Gastrocnemius medialis (tissue), 4 donors: ENCODE data around the gene ONECUT3. TPM values are rescaled to one million over a fixed set of nuclear protein-coding genes. Genes with fewer than 3 reads are reported as not detected.

Experiments
- ATAC-seq, 2 donors: fragments of 150-250 bp; one replicate each; pipeline ENCODE4 v1.9.1; 2016
- DNase-seq, 2 donors: peaks; one replicate each; pipeline ENCODE4 v3.0.0-alpha.2; 2019
- H3K27ac ChIP-seq, 4 donors: fragments of 200-600 bp; sonication (generic); 1 replicate in 1 of 4; 2 replicates in 3 of 4; pipeline ENCODE4 v1.5.1; 2016 to 2018; ENCODE audit warnings: mild to moderate bottlenecking in 2 of 4, moderate library complexity in 1 of 4
- H3K27me3 ChIP-seq, 3 donors: fragments of 200-600 bp; sonication (generic) in 2 of 3; 1 replicate in 1 of 3; 2 replicates in 2 of 3; pipeline versions ENCODE4 v1.5.1 to v1.6.0; 2016 to 2019; ENCODE audit warnings: mild to moderate bottlenecking in 1 of 3, moderate library complexity in 1 of 3
- H3K36me3 ChIP-seq, 2 donors: fragments of 200-600 bp; sonication (generic) in 1 of 2; one replicate each; pipeline ENCODE4 v1.5.1; 2017 to 2018
- H3K4me1 ChIP-seq, 2 donors: fragments of 200-600 bp; sonication (generic) in 1 of 2; one replicate each; pipeline ENCODE4 v1.5.1; 2016 to 2017; ENCODE audit warnings: mild to moderate bottlenecking in 2 of 2
- H3K4me3 ChIP-seq, 4 donors: fragments of 200-600 bp; sonication (generic) in 3 of 4; 1 replicate in 1 of 4; 2 replicates in 3 of 4; pipeline ENCODE4 v1.5.1; 2016 to 2019; ENCODE audit warnings: mild to moderate bottlenecking in 2 of 4
- H3K9me3 ChIP-seq, 3 donors: fragments of 200-600 bp; sonication (generic) in 2 of 3; 1 replicate in 1 of 3; 2 replicates in 2 of 3; pipeline ENCODE4 v1.5.1; 2016 to 2019
- POLR2A ChIP-seq, 2 donors: fragments of 450-650 bp; IDR thresholded peaks; one replicate each; pipeline ENCODE4 v1.6.1; 2017; ENCODE audit warnings: antibody characterized with exemption in 2 of 2, mild to moderate bottlenecking in 2 of 2, moderate library complexity in 2 of 2
- in situ Hi-C, 4 donors: fragments of 200-750 bp; cut with MboI; loops; one replicate each; pipeline versions ENCODE4 v1.15.0 to v1.8.0; 2017; ENCODE audit warnings: low sequenced_read_pairs in 4 of 4
- intact Hi-C: fragments of 100-400 bp; cut with DNase I; formaldehyde crosslinking; loops from one replicate; pipeline ENCODE4 v1.15.1; 2023; ENCODE audit warnings: low total_unique reads
- total RNA-seq, 4 donors: library from RNA; depleted of rRNA; stranded (reverse); fragments of >200 nt; gene quantifications; one replicate each; pipeline versions ENCODE4 v1.1.0 to v1.2.3, GENCODE V29; 2016
- TF ChIP-seq, protein P1 (sequence below), 5 experiments: fragments of 450-650 bp in 3 of 5; fragments of 200-600 bp in 2 of 5; sonication (generic) in 2 of 5; IDR thresholded peaks in 4 of 5; conservative IDR thresholded peaks in 1 of 5; 1 replicate in 4 of 5; 2 replicates in 1 of 5; pipeline ENCODE4 v1.5.1; 2016 to 2019; ENCODE audit warnings: antibody characterized with exemption in 5 of 5, mild to moderate bottlenecking in 3 of 5, moderate library complexity in 3 of 5

ONECUT3 gene
- total RNA-seq, 4 donors from 2014 or later: not detected

DNA sequence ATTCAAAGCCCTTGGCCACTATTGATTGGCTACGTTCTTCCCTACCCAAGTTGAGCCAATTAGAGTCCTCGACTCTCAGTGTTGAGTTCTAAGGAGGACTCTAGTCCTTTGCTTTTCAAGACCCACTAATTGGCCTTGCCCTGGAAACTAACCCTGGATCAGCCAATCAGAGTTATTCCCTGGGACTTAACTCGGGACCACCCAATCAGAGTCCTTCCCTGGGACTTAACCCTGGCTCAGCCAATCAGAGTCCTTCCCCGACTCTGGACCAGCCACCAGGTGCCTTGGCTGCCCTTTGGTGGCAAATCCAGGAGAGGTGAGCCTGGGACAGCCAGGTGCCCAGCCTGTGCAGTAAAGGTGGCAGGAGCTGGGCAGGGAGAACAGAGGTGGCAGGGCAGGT, 30.0 kb downstream of the ONECUT3 start:
- no peaks in the 10 kb centered on the region for H3K4me1 ChIP-seq
- intact Hi-C loops: no loop called here
- H3K36me3 ChIP-seq: no peaks in the 10 kb centered on the region
- H3K27me3 ChIP-seq: peaks cover 17 to 64% (median 49%) of the 10 kb centered on the region in 3 donors
- TF ChIP-seq, protein P1, sequence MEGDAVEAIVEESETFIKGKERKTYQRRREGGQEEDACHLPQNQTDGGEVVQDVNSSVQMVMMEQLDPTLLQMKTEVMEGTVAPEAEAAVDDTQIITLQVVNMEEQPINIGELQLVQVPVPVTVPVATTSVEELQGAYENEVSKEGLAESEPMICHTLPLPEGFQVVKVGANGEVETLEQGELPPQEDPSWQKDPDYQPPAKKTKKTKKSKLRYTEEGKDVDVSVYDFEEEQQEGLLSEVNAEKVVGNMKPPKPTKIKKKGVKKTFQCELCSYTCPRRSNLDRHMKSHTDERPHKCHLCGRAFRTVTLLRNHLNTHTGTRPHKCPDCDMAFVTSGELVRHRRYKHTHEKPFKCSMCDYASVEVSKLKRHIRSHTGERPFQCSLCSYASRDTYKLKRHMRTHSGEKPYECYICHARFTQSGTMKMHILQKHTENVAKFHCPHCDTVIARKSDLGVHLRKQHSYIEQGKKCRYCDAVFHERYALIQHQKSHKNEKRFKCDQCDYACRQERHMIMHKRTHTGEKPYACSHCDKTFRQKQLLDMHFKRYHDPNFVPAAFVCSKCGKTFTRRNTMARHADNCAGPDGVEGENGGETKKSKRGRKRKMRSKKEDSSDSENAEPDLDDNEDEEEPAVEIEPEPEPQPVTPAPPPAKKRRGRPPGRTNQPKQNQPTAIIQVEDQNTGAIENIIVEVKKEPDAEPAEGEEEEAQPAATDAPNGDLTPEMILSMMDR (IDR thresholded peaks at IDR 0.05 in 4 of 5, conservative IDR thresholded peaks at IDR 0.05 in 1 of 5): no peak
- no peak for TF ChIP-seq POLR2A (IDR thresholded peaks at IDR 0.05)
- no peak for ATAC-seq
- H3K4me3 ChIP-seq: no peak overlapping the region
- in situ Hi-C loops: no loop called here
- H3K27ac ChIP-seq: no peak overlapping the region
- peaks cover 0 to 8% (median 0%) of the 10 kb centered on the region in 3 donors for H3K9me3 ChIP-seq
- no peak for DNase-seq

DNA sequence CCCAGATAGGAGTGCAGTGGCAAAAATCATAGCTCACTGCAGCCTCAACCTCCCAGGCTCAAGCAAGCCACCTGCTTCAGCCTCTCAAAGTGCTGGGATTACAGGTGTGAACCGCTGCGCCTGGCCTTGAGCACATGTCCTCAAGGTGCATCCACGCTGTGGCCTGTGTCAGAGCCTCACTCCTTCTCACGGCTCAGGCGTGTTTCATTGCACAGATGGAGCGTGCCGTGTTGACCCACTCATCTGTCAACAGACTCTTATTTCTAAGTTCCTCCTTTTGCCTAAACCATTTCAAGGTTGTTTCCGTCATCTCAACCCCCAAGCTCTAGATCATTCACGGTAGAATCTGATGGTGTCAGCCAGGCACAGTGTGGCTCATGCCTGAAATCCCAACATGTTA, 30.6 kb downstream of the ONECUT3 start:
- H3K36me3 ChIP-seq: no peaks in the 10 kb centered on the region
- TF ChIP-seq, protein P1 (IDR thresholded peaks at IDR 0.05 in 4 of 5, conservative IDR thresholded peaks at IDR 0.05 in 1 of 5): no peak
- no peak for TF ChIP-seq POLR2A (IDR thresholded peaks at IDR 0.05)
- intact Hi-C loops: no loop called here

DNA sequence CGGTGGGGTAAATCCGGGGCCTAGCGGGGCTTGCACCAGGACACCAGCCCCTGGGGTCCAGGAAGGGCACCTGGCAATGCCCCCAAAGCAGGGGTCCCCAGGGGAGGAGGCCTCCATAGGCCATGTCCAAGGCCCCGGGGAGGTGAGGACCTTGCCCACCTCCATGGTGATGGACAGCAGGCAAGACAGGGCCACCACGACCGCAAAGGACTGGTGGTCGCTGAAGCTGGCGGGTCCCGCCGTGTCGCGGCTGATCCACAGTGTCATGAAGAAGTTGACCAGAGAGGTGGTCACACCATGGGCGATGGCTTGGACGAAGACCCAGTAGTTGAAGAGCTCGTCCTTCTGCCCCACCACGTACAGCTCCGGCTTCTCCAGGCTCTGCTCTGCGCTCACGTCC, 32.0 kb downstream of the ONECUT3 start:
- in situ Hi-C loops (no loop called here), intact Hi-C loops (no loop called here)
- Histone ChIP-seq H3K4me3 (no peak overlapping the region), H3K4me1 (no peaks in the 10 kb centered on the region), H3K9me3 (peaks cover 0 to 8% (median 0%) of the 10 kb centered on the region in 3 donors), H3K27me3 (peaks cover 23 to 57% (median 34%) of the 10 kb centered on the region in 3 donors), H3K36me3 (no peaks in the 10 kb centered on the region), H3K27ac (no peak overlapping the region)
- TF ChIP-seq, protein P1 (IDR thresholded peaks at IDR 0.05 in 4 of 5, conservative IDR thresholded peaks at IDR 0.05 in 1 of 5): no peak
- TF ChIP-seq POLR2A (IDR thresholded peaks at IDR 0.05): no peak
- DNase-seq (no peak), ATAC-seq (no peak)

More for the DNA sequence above, 30.6 kb downstream of the ONECUT3 start:
- in situ Hi-C loops: no loop called here
- no peak for ATAC-seq
- Histone ChIP-seq H3K27me3 (peaks cover 22 to 63% (median 48%) of the 10 kb centered on the region in 3 donors), H3K4me1 (no peaks in the 10 kb centered on the region), H3K9me3 (peaks cover 0 to 8% (median 0%) of the 10 kb centered on the region in 3 donors), H3K27ac (no peak overlapping the region), H3K4me3 (no peak overlapping the region)
- DNase-seq: no peak

DNA sequence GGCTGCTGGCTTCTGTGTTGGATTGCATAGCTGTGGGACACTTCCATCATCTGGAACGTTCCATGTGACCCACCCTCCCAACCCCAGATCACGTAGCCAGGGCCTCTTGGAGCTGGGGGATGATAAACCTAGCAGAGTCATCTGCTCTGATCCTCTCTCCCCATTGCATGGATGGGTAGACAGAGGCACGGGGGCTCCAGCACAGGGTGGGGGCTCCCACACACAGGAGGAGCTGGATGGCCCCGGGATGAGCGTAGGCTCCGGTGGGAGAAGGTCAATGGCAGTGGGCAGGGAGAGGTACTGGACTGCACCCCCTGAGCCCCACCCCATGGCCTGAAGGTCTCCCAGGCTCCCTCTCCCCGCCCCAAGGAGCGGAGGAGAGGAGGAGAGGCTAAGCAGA, 33.4 kb downstream of the ONECUT3 start:
- no peak for TF ChIP-seq POLR2A (IDR thresholded peaks at IDR 0.05)
- peaks cover 0 to 6% (median 0%) of the 10 kb centered on the region in 3 donors for H3K9me3 ChIP-seq
- ATAC-seq (no peak), DNase-seq (no peak)
- no peaks in the 10 kb centered on the region for H3K36me3 ChIP-seq
- no peaks in the 10 kb centered on the region for H3K4me1 ChIP-seq
- H3K27ac ChIP-seq: no peak overlapping the region
- intact Hi-C loops (no loop called here), in situ Hi-C loops (no loop called here)
- peaks cover 21 to 52% (median 32%) of the 10 kb centered on the region in 3 donors for H3K27me3 ChIP-seq
- H3K4me3 ChIP-seq: no peak overlapping the region

DNA sequence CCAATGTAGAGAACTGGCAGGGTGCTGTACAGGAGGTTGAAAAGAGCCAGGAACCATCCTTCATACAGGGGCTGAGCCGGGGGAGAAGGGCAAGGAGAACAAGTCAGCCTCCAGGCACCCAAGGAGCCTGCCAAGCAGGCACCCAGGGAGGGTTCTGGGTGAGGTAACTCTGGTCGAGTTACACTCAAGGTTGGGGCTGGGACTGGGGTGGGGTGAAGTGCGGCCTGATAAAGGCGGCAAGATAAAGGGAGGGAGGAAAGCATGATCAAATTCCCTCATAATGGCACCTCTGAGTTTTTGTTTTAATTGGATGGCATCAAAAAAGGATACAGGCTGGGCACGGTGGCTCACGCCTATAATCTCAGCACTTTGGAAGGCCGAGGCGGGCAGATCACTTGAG, 33.8 kb downstream of the ONECUT3 start:
- TF ChIP-seq POLR2A (IDR thresholded peaks at IDR 0.05): no peak
- TF ChIP-seq, protein P1 (IDR thresholded peaks at IDR 0.05 in 4 of 5, conservative IDR thresholded peaks at IDR 0.05 in 1 of 5): no peak
- Histone ChIP-seq H3K27me3 (peaks cover 25 to 47% (median 30%) of the 10 kb centered on the region in 3 donors), H3K4me1 (no peaks in the 10 kb centered on the region), H3K9me3 (peaks cover 0 to 2% (median 0%) of the 10 kb centered on the region in 3 donors), H3K27ac (no peak overlapping the region), H3K36me3 (no peaks in the 10 kb centered on the region), H3K4me3 (no peak overlapping the region)
- in situ Hi-C loops (no loop called here), intact Hi-C loops (no loop called here)
- no peak for DNase-seq
- no peak for ATAC-seq
